ENCODE data around the gene GATAD2B.

GRCh38 chr1:153937331-153937730 lies 14.6 kb upstream of the GATAD2B start:
- TF ChIP-seq CTCF (IDR thresholded peaks at IDR 0.05): no peak
- TF ChIP-seq POLR2A (IDR thresholded peaks at IDR 0.05): no peak

Data from thyroid gland (tissue), 4 donors.